GM12891 (cell line): ENCODE data around the gene CHPF2.

Experiments used
- POLR2A ChIP-seq: IDR thresholded peaks from 2 replicates; pipeline ENCODE4 v1.6.1; 2011; ENCODE audit warnings: low read depth, low read length, control low read depth
- POLR2AphosphoS5 ChIP-seq: IDR thresholded peaks from 2 replicates; pipeline ENCODE4 v1.6.1; 2011; ENCODE audit warnings: low read depth, low read length, control low read depth
- SPI1 ChIP-seq: IDR thresholded peaks from 2 replicates; pipeline ENCODE4 v1.6.1; 2011; ENCODE audit warnings: low read depth, low read length, control low read depth
- TAF1 ChIP-seq: IDR thresholded peaks from 2 replicates; pipeline ENCODE4 v1.6.1; 2011; ENCODE audit warnings: low read depth, low read length, control low read depth

- no peak for TF ChIP-seq SPI1
- TF ChIP-seq POLR2A, result no peak
- TF ChIP-seq POLR2AphosphoS5, result no peak
- TF ChIP-seq TAF1, result no peak
Measured at GRCh38 chr7:151264615-151265014, 32.3 kb downstream of the CHPF2 start.
